K562 (cell line): ENCODE data around the gene PSMB4. TPM values are rescaled to one million over a fixed set of nuclear protein-coding genes. Genes with fewer than 3 reads are reported as not detected.
A peak's percentile ranks its signal among the peaks of the same experiment; 100 is the strongest.

Experiments
- FOXO4 ChIP-seq: fragments of 450-650 bp; formaldehyde crosslinking; IDR thresholded peaks from 2 replicates; pipeline ENCODE4 v1.4.0; 2020; ENCODE audit warnings: mild to moderate bottlenecking, moderate library complexity
- KLF10 ChIP-seq: fragments of 250-450 bp; sonication (Bioruptor Pico); IDR thresholded peaks from 2 replicates; pipeline ENCODE4 v1.6.1; 2021; ENCODE audit warnings: matching md5 sums
- MLX ChIP-seq, 2 experiments: fragments of 450-650 bp in 1 of 2; sonication (generic) in 1 of 2; formaldehyde crosslinking; conservative IDR thresholded peaks; 2 replicates each; pipeline versions ENCODE4 v1.4.0 to v1.8.1; 2020 to 2022; ENCODE audit warnings: mild to moderate bottlenecking in 1 of 2, missing genetic modification reagents in 1 of 2
- MYBL2 ChIP-seq, 2 experiments: fragments of 450-650 bp in 1 of 2; sonication (generic) in 1 of 2; formaldehyde crosslinking in 1 of 2; IDR thresholded peaks; 2 replicates each; pipeline versions ENCODE4 v1.6.1 to v1.8.1; 2017 to 2022; ENCODE audit warnings: borderline replicate concordance in 1 of 2, inconsistent platforms in 1 of 2, low read depth in 1 of 2, mild to moderate bottlenecking in 1 of 2, missing genetic modification reagents in 1 of 2, moderate library complexity in 1 of 2
- NFYB ChIP-seq: IDR thresholded peaks from 2 replicates; pipeline ENCODE4 v1.6.1; 2011; ENCODE audit warnings: mild to moderate bottlenecking, moderate library complexity; ENCODE audit not compliant: insufficient read length; ENCODE audit errors: extremely low read depth
- NRF1 ChIP-seq, 2 experiments: fragments of 450-650 bp; IDR thresholded peaks in 1 of 2; conservative IDR thresholded peaks in 1 of 2; 2 replicates each; pipeline ENCODE4 v1.6.1; 2014; ENCODE audit warnings: mild to moderate bottlenecking in 2 of 2
- RBM34 ChIP-seq: fragments of 200-400 bp; formaldehyde crosslinking; IDR thresholded peaks from 2 replicates; pipeline ENCODE4 v1.6.1; 2018; ENCODE audit warnings: low read length, borderline replicate concordance; ENCODE audit not compliant: insufficient read depth
- ZNF436 ChIP-seq: fragments of 250-450, 450-650 bp; sonication (Bioruptor Pico); formaldehyde crosslinking; IDR thresholded peaks from 2 replicates; pipeline ENCODE4 v1.7.0; 2020; ENCODE audit warnings: mild to moderate bottlenecking
- ZNF589 ChIP-seq: fragments of 200-800 bp; sonication (Bioruptor generic); IDR thresholded peaks from 2 replicates; pipeline ENCODE4 v1.6.1; 2016; ENCODE audit warnings: low read depth, missing genetic modification characterization, missing compliant biosample characterization
- ZNF764 ChIP-seq: fragments of 250-450 bp; sonication (Bioruptor Pico); IDR thresholded peaks from 2 replicates; pipeline ENCODE4 v1.4.0; 2020; ENCODE audit warnings: low read depth, mild to moderate bottlenecking, moderate library complexity
- polyA plus RNA-seq, 8 experiments: library from polyadenylated mRNA; depleted of rRNA in 4 of 8; stranded (reverse) in 5 of 8; unstranded in 3 of 8; fragments of >200 nt; fragmentation: Nextera tagmentation in 2 of 8; fragmentation: Illumina TruSeq in 1 of 8; extraction: Ambion mirVana in 2 of 8; extraction: Trizol in 1 of 8; gene quantifications; 2 replicates each; pipeline versions ENCODE4 v1.2.1 to v1.2.3, GENCODE V29; 2011 to 2014; ENCODE audit warnings: inconsistent platforms in 1 of 8, missing spikeins in 1 of 8
- total RNA-seq, 7 experiments: library from RNA; depleted of rRNA in 6 of 7; stranded (reverse); fragments of >200 nt in 6 of 7; fragmentation: Illumina TruSeq in 2 of 7; extraction: Trizol in 2 of 7; gene quantifications; 2 replicates each; pipeline versions ENCODE4 v1.2.1 to v1.2.3, GENCODE V29; 2011 to 2021; ENCODE audit warnings: low replicate concordance in 1 of 7
- TF ChIP-seq, protein P1 (sequence below), 2 experiments: fragments of 450-650 bp; IDR thresholded peaks; 2 replicates each; pipeline ENCODE4 v1.6.1; 2016; ENCODE audit warnings: mild to moderate bottlenecking in 2 of 2, borderline replicate concordance in 1 of 2, low read depth in 1 of 2, moderate library complexity in 1 of 2
- TF ChIP-seq, protein P2 (sequence below): fragments of 150-350 bp; conservative IDR thresholded peaks from 2 replicates; pipeline ENCODE4 v1.6.1; 2014; ENCODE audit warnings: low read length

Gene PSMB4
- total and polyA plus RNA-seq, 9 of the 15 experiments (the other 6 are each of a cell fraction or from before 2014, with no cell fraction given) = 397 to 674 (median 475) TPM

DNA sequence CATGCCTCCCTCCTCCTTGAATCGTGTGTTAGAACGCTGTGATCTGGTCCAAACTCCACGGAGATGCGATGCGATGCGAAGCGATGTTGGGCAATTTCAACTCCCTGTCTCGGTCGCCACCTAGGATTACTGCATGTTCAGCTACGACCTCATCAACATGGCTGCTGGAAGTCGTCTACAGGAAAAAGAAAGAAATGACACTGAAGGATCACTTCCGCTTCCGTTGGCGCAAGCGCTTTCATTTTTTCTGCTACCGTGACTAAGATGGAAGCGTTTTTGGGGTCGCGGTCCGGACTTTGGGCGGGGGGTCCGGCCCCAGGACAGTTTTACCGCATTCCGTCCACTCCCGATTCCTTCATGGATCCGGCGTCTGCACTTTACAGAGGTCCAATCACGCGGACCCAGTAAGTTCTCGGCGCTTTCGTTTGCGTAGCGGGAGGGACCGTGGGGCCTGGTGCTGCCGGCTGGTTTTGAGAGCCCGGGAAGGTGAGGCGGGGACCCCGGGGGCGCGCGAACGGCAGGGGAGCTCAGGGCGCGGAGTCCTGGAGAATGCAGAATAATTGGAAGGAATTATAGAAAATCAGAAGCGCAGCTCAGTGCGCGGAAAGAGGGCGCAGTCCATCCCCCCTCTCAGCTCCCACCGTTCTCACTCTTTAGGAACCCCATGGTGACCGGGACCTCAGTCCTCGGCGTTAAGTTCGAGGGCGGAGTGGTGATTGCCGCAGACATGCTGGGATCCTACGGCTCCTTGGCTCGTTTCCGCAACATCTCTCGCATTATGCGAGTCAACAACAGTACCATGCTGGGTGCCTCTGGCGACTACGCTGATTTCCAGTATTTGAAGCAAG is at the start of gene PSMB4 (continued):
- TF ChIP-seq, protein P1, sequence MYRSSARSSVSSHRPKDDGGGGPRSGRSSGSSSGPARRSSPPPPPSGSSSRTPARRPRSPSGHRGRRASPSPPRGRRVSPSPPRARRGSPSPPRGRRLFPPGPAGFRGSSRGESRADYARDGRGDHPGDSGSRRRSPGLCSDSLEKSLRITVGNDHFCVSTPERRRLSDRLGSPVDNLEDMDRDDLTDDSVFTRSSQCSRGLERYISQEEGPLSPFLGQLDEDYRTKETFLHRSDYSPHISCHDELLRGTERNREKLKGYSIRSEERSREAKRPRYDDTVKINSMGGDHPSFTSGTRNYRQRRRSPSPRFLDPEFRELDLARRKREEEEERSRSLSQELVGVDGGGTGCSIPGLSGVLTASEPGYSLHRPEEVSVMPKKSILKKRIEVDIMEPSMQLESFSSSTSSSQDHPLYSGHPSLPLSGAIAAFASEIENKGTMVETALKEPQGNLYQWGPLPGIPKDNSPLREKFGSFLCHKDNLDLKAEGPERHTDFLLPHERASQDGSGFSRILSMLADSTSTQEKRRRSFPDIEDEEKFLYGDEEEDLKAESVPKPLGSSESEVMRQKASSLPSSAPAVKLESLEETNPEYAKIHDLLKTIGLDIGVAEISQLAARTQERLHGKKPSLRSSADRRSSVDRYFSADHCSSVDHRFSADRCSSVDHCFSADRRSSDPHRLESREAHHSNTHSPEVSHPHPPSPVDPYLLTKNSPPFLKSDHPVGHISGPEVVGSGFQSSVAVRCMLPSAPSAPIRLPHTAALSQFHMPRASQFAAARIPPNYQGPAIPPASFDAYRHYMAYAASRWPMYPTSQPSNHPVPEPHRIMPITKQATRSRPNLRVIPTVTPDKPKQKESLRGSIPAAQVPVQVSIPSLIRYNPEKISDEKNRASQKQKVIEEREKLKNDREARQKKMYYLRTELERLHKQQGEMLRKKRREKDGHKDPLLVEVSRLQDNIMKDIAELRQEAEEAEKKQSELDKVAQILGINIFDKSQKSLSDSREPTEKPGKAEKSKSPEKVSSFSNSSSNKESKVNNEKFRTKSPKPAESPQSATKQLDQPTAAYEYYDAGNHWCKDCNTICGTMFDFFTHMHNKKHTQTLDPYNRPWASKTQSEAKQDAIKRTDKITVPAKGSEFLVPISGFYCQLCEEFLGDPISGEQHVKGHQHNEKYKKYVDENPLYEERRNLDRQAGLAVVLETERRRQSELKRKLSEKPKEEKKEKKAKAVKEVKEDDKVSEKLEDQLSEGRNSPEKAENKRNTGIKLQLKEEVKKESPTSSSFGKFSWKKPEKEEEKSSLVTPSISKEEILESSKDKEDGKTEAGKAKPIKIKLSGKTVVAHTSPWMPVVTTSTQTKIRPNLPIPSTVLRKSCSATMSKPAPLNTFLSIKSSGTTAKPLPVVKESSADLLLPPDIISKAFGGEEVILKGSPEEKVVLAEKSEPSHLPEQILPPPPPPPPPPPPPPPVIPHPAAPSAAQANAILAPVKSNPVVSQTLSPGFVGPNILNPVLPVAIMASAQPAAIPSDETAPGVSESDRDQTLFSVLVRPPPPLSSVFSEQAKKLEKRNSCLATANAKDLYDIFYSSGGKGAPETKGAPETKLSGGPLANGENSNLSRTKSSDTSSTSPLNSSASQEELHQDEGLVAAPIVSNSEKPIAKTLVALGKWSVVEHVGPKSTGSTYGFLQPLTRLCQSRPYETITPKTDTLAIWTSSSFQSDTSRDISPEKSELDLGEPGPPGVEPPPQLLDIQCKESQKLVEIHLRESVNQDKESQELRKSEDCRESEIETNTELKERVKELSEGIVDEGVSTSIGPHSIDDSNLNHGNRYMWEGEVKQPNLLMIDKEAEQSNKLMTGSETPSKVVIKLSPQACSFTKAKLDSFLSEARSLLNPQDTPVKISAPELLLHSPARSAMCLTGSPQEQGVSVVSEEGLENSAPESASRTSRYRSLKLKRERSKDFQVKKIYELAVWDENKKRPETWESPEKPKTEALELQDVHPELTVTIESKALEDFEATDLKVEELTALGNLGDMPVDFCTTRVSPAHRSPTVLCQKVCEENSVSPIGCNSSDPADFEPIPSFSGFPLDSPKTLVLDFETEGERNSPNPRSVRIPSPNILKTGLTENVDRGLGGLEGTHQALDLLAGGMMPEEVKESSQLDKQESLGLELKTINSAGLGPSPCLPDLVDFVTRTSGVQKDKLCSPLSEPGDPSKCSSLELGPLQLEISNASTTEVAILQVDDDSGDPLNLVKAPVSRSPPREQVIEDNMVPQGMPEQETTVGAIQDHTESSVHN (IDR thresholded peaks at IDR 0.05; ENCODE audit: borderline replicate concordance in 1 of 2, low read depth in 1 of 2) = no peak
- TF ChIP-seq NRF1 (conservative IDR thresholded peaks at IDR 0.05 in 1 of 2, IDR thresholded peaks at IDR 0.05 in 1 of 2) (peak; percentile 78 to 83), NFYB (no peak), MYBL2 (IDR thresholded peaks at IDR 0.05; ENCODE audit: low read depth) (no peak), MYBL2 (CRISPR knock-in tag; IDR thresholded peaks at IDR 0.05; ENCODE audit: borderline replicate concordance) (no peak), RBM34 (no peak), FOXO4 (CRISPR knock-in tag) (no peak), KLF10 (CRISPR knock-in tag) (no peak), ZNF436 (no peak), ZNF764 (no peak), MLX (CRISPR knock-in tag; conservative IDR thresholded peaks at IDR 0.05) (no peak), ZNF589 (CRISPR knock-in tag) (no peak)
- TF ChIP-seq, protein P2, sequence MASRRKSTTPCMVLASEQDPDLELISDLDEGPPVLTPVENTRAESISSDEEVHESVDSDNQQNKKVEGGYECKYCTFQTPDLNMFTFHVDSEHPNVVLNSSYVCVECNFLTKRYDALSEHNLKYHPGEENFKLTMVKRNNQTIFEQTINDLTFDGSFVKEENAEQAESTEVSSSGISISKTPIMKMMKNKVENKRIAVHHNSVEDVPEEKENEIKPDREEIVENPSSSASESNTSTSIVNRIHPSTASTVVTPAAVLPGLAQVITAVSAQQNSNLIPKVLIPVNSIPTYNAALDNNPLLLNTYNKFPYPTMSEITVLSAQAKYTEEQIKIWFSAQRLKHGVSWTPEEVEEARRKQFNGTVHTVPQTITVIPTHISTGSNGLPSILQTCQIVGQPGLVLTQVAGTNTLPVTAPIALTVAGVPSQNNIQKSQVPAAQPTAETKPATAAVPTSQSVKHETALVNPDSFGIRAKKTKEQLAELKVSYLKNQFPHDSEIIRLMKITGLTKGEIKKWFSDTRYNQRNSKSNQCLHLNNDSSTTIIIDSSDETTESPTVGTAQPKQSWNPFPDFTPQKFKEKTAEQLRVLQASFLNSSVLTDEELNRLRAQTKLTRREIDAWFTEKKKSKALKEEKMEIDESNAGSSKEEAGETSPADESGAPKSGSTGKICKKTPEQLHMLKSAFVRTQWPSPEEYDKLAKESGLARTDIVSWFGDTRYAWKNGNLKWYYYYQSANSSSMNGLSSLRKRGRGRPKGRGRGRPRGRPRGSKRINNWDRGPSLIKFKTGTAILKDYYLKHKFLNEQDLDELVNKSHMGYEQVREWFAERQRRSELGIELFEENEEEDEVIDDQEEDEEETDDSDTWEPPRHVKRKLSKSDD = no peak
